K562 (cell line): ENCODE data around the gene EN2. TPM values are rescaled to one million over a fixed set of nuclear protein-coding genes. Genes with fewer than 3 reads are reported as not detected.

Source experiments
- ATAC-seq: fragments of 200-7000 bp; cut with Tn5 transposase; 3 replicates; pipeline ENCODE4 v1.9.1; 2020; ENCODE audit warnings: moderate library complexity
- BruUV-seq: library from RNA; stranded (reverse); fragments of 400-500 nt; replicated peaks from 2 replicates; lab custom pipeline; 2021; lab: Mats Ljungman, UMichigan
- CTCF ChIA-PET: fragments of 300-600 bp; formaldehyde crosslinking; extraction: SDS; loops from one replicate; lab custom pipeline; 2021; ENCODE audit warnings: low intra/inter-chr PET ratio; lab: Yijun Ruan, JAX
- POLR2A ChIA-PET: fragments of 300-600, 350-650 bp; sonication (Branson Sonifier 250); formaldehyde crosslinking; extraction: SDS; loops from one replicate; lab custom pipeline; 2021; ENCODE audit warnings: antibody characterized with exemption, inconsistent platforms; lab: Yijun Ruan, JAX
- DNase-seq, 4 experiments: peaks; one replicate each; pipeline versions ENCODE4 v3.0.0 to v3.0.0-alpha.2; 2011 to 2018; ENCODE audit warnings: low spot score in 3 of 4, mixed read lengths in 3 of 4; ENCODE audit errors: extremely low read depth in 1 of 4
- FAIRE-seq: peaks from 2 replicates; lab custom pipeline; 2011; peaks lifted over from hg19 to GRCh38; lab: Jason Lieb, UNC
- H2AFZ ChIP-seq: 2 replicates; pipeline ENCODE4 v1.6.0; 2011; ENCODE audit warnings: low read depth, low read length, control low read depth, inconsistent platforms
- H3K27ac ChIP-seq: fragments of 200-600 bp; 3 replicates; pipeline ENCODE4 v1.8.0; 2011; ENCODE audit warnings: low read depth, mild to moderate bottlenecking, control low read depth, inconsistent platforms, low read length, moderate library complexity, mixed read lengths; ENCODE audit errors: extremely low read depth
- H3K27me3 ChIP-seq, 2 experiments: fragments of 300-600 bp in 1 of 2; 2 replicates in 1 of 2; 3 replicates in 1 of 2; pipeline versions ENCODE4 v1.6.0 to v1.8.0; 2011; ENCODE audit warnings: inconsistent platforms in 2 of 2, low read length in 2 of 2, mild to moderate bottlenecking in 1 of 2, mixed read lengths in 1 of 2, moderate library complexity in 1 of 2; ENCODE audit not compliant: control insufficient read depth in 2 of 2, insufficient read depth in 2 of 2
- H3K36me3 ChIP-seq: fragments of 300-600 bp; 3 replicates; pipeline ENCODE4 v1.8.0; 2011; ENCODE audit warnings: mild to moderate bottlenecking, low read length, inconsistent platforms; ENCODE audit not compliant: control insufficient read depth, insufficient read depth
- H3K4me1 ChIP-seq, 2 experiments: fragments of 200-600 bp in 1 of 2; replicated peaks in 1 of 2; 2 replicates in 1 of 2; 3 replicates in 1 of 2; pipeline versions ENCODE4 v1.5.1 to v1.8.0; 2011; ENCODE audit warnings: inconsistent platforms in 2 of 2, low read length in 2 of 2, mild to moderate bottlenecking in 1 of 2, mixed read lengths in 1 of 2, moderate library complexity in 1 of 2; ENCODE audit not compliant: control insufficient read depth in 2 of 2, insufficient read depth in 2 of 2
- H3K4me2 ChIP-seq: 2 replicates; pipeline ENCODE4 v1.6.1; 2011; ENCODE audit warnings: low read length, control low read depth, inconsistent platforms, mixed read lengths; ENCODE audit not compliant: insufficient read depth
- H3K4me3 ChIP-seq: fragments of 200-600 bp; sonication (generic), shearing (Covaris generic); 2 replicates; pipeline ENCODE4 v1.5.1; 2016; ENCODE audit warnings: control low read depth, inconsistent platforms
- H3K79me2 ChIP-seq: fragments of 200-600 bp; 3 replicates; pipeline ENCODE4 v1.8.0; 2011; ENCODE audit warnings: low read length, inconsistent platforms; ENCODE audit not compliant: control insufficient read depth, insufficient read depth
- H3K9ac ChIP-seq, 2 experiments: 2 replicates each; pipeline versions ENCODE4 v1.6.0 to v1.6.1; 2011; ENCODE audit warnings: low read depth in 2 of 2, low read length in 2 of 2, control low read depth in 1 of 2, inconsistent platforms in 1 of 2, mild to moderate bottlenecking in 1 of 2, mixed read lengths in 1 of 2; ENCODE audit not compliant: insufficient read depth in 1 of 2
- H3K9me1 ChIP-seq: one replicate; pipeline ENCODE4 v1.6.0; 2011; ENCODE audit warnings: inconsistent platforms, mild to moderate bottlenecking, low read length, moderate library complexity; ENCODE audit not compliant: control insufficient read depth, insufficient read depth
- H3K9me3 ChIP-seq: replicated peaks from 2 replicates; pipeline ENCODE4 v1.5.1; 2011; ENCODE audit warnings: low read depth, low read length, inconsistent platforms; ENCODE audit not compliant: control insufficient read depth, insufficient read depth
- H4K20me1 ChIP-seq: replicated peaks from 2 replicates; pipeline ENCODE4 v1.6.1; 2011; ENCODE audit warnings: low read length, inconsistent platforms, mixed read lengths; ENCODE audit not compliant: control insufficient read depth, insufficient read depth
- BCLAF1 ChIP-seq, 2 experiments: fragments of 450-650 bp in 1 of 2; IDR thresholded peaks; 2 replicates each; pipeline ENCODE4 v1.6.1; 2011 to 2017; ENCODE audit warnings: low read depth in 2 of 2, antibody characterized with exemption in 1 of 2, borderline replicate concordance in 1 of 2, low read length in 1 of 2, mild to moderate bottlenecking in 1 of 2, mixed read lengths in 1 of 2; ENCODE audit not compliant: control insufficient read depth in 1 of 2
- BRF2 ChIP-seq: IDR thresholded peaks from 3 replicates; pipeline ENCODE4 v1.6.1; 2011; ENCODE audit warnings: borderline replicate concordance, mild to moderate bottlenecking; ENCODE audit not compliant: insufficient read length, insufficient read depth
- HMGXB4 ChIP-seq: sonication (generic); formaldehyde crosslinking; IDR thresholded peaks from 2 replicates; pipeline ENCODE4 v1.8.1; 2023; ENCODE audit warnings: mild to moderate bottlenecking, missing genetic modification reagents
- HOXB6 ChIP-seq: fragments of 250-450 bp; sonication (Bioruptor Pico); IDR thresholded peaks from 2 replicates; pipeline ENCODE4 v1.5.1; 2022; ENCODE audit warnings: mild to moderate bottlenecking, borderline replicate concordance
- KLF1 ChIP-seq: fragments of 450-650 bp; IDR thresholded peaks from 2 replicates; pipeline ENCODE4 v1.6.1; 2016; ENCODE audit warnings: missing genetic modification characterization, missing compliant biosample characterization
- MBD2 ChIP-seq: sonication (generic); IDR thresholded peaks from 2 replicates; pipeline ENCODE4 v1.6.1; 2016; ENCODE audit warnings: low read depth, borderline replicate concordance
- NR4A1 ChIP-seq, 2 experiments: fragments of 250-450 bp in 1 of 2; fragments of 450-650 bp in 1 of 2; sonication (Bioruptor Pico) in 1 of 2; IDR thresholded peaks; 2 replicates each; pipeline versions ENCODE4 v1.4.0 to v1.6.1; 2016 to 2020; ENCODE audit warnings: mild to moderate bottlenecking in 2 of 2, missing compliant biosample characterization in 1 of 2, missing genetic modification characterization in 1 of 2, moderate library complexity in 1 of 2
- PCBP2 ChIP-seq: fragments of 200-400 bp; formaldehyde crosslinking; IDR thresholded peaks from 2 replicates; pipeline ENCODE4 v1.6.1; 2018; ENCODE audit warnings: low read length, low read depth, mild to moderate bottlenecking, moderate library complexity; ENCODE audit not compliant: poor library complexity, severe bottlenecking
- ZNF197 ChIP-seq: fragments of 200-800 bp; sonication (Bioruptor generic); IDR thresholded peaks from 2 replicates; pipeline ENCODE4 v1.6.1; 2016; ENCODE audit warnings: low read depth, missing genetic modification characterization, missing compliant biosample characterization
- WGBS: fragments of 100-300 bp; shearing (Covaris generic); methylation state at CpG from one replicate; pipeline ENCODE4 v1.1.6; 2016; ENCODE audit warnings: low coverage, mixed read lengths; ENCODE audit not compliant: insufficient coverage; ENCODE audit errors: missing lambda C conversion rate; 5-methylcytosine and 5-hydroxymethylcytosine counted together
- in situ Hi-C: fragments of 300-500 bp; cut with MboI; formaldehyde crosslinking; loops from 4 replicates; pipeline ENCODE4 v1.15.0; 2018; ENCODE audit warnings: inconsistent platforms, mixed read lengths
- intact Hi-C: fragments of 100-400 bp; cut with micrococcal nuclease; formaldehyde crosslinking; loops from 2 replicates; pipeline ENCODE4 v1.14.2; 2022
- polyA plus RNA-seq, 8 experiments: library from polyadenylated mRNA; depleted of rRNA in 4 of 8; stranded (reverse) in 5 of 8; unstranded in 3 of 8; fragments of >200 nt; fragmentation: Nextera tagmentation in 2 of 8; fragmentation: Illumina TruSeq in 1 of 8; extraction: Ambion mirVana in 2 of 8; extraction: Trizol in 1 of 8; gene quantifications; 2 replicates each; pipeline versions ENCODE4 v1.2.1 to v1.2.3, GENCODE V29; 2011 to 2014; ENCODE audit warnings: inconsistent platforms in 1 of 8, missing spikeins in 1 of 8
- total RNA-seq, 7 experiments: library from RNA; depleted of rRNA in 6 of 7; stranded (reverse); fragments of >200 nt in 6 of 7; fragmentation: Illumina TruSeq in 2 of 7; extraction: Trizol in 2 of 7; gene quantifications; 2 replicates each; pipeline versions ENCODE4 v1.2.1 to v1.2.3, GENCODE V29; 2011 to 2021; ENCODE audit warnings: low replicate concordance in 1 of 7

The EN2 gene
- total and polyA plus RNA-seq, 9 of the 15 experiments (the other 6 are each of a cell fraction or from before 2014, with no cell fraction given) = 0.04 TPM; not detected in 7

DNA sequence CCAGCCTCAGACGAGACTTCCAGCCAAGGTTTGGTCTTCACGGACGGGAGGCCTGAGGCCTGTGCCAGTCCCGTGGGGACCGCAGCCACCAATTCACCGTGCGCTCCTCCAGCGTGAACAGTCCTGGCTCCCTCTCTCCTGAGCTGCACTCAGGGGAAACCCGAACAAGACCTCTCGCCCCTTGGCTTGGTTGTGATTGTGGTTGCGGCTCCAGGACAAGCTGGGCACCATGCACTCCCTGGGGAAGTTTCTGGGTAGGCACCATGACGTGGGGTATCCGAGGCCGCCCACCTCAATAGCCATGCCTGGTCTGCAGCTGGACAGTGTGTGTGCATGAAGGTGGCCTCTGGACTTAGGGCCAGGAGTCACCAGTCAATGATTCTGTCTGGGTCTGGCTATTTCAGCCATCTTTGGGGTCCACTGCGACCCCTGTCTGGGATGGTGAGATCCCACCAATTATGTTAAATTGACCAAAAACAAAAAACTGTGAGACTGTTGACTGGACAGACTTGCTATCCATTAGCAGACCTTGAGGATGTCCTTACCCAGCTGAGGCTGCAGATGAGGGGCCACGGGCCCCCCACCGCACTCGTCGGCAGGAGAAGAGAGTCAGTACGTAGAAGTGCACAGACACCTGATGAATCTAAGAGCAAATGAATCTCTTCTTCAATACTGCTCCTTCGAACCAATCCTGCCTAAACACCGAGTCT is 33.5 kb upstream of the EN2 start:
- intact Hi-C loops (no loop called here), in situ Hi-C loops (no loop called here)
- ChIA-PET CTCF (no interaction called here), POLR2A (no interaction called here)
- Histone ChIP-seq H3K27me3 (peaks cover 70 to 94% of the 10 kb centered on the region in 2 experiments), H3K79me2 (no peaks in the 10 kb centered on the region), H3K36me3 (no peaks in the 10 kb centered on the region), H3K27ac (no peak overlapping the region), H3K4me1 (peaks cover 0 to 3% of the 10 kb centered on the region in 2 experiments; a peak in 1 of 5 replicates), H3K4me3 (no peak overlapping the region), H3K9me3 (no peaks in the 10 kb centered on the region; the same call in 1 of the 2 replicates), H3K4me2 (no peak overlapping the region), H4K20me1 (peaks cover 19% of the 10 kb centered on the region), H3K9ac (no peak overlapping the region), H3K9me1 (no peaks in the 10 kb centered on the region), H2AFZ (no peak overlapping the region)
- ATAC-seq (no peak), DNase-seq (no peak), FAIRE-seq (no peak)
- BruUV-seq = no TSS peak
- WGBS = 3% methylated on average over 22 of the region's 22 CpGs
- TF ChIP-seq ZNF197 = no peak
- no peak for TF ChIP-seq HMGXB4 (CRISPR knock-in tag)
- no peak for TF ChIP-seq BCLAF1 (IDR thresholded peaks at IDR 0.05; ENCODE audit: borderline replicate concordance in 1 of 2, control insufficient read depth in 1 of 2, low read depth in 2 of 2, low read length in 1 of 2)
- no peak for TF ChIP-seq HOXB6 (CRISPR knock-in tag)
- no peak for TF ChIP-seq NR4A1 (CRISPR knock-in tag; IDR thresholded peaks at IDR 0.05)
- TF ChIP-seq NR4A1 (tag; IDR thresholded peaks at IDR 0.05) = no peak
- TF ChIP-seq BRF2 = no peak
- TF ChIP-seq PCBP2 = no peak
- no peak for TF ChIP-seq KLF1
- no peak for TF ChIP-seq MBD2
